22Rv1 (cell line): ENCODE measurements around the gene NLK.
"Not testable (repeated sequence)": the region's sequence is repeated elsewhere in the genome, so short reads cannot be mapped to it uniquely, and the experiment has no call there.

ENCODE experiments used
- CTCF ChIP-seq: fragments of 450-650 bp; IDR thresholded peaks from 2 replicates; pipeline ENCODE4 v1.5.1; 2017; ENCODE audit warnings: mild to moderate bottlenecking
- ZFX ChIP-seq: fragments of 450-650 bp; IDR thresholded peaks from 2 replicates; pipeline ENCODE4 v1.6.1; 2017; ENCODE audit warnings: antibody characterized with exemption, borderline replicate concordance

- TF ChIP-seq CTCF, ZFX: not testable (repeated sequence)
Observed at GRCh38 chr17:28186472-28186871, 144.0 kb downstream of the NLK start.
